Measurements from ENCODE around the gene PYGL. TPM values are rescaled to one million over a fixed set of nuclear protein-coding genes. Genes with fewer than 3 reads are reported as not detected.

The PYGL gene
- total RNA-seq, 1 donor: 123 TPM

- Histone ChIP-seq H3K36me3 (ENCODE audit: insufficient read depth, low read length) (no peaks in the 10 kb centered on the region), H2AFZ (ENCODE audit: low read length) (no peak overlapping the region), H3K27ac (ENCODE audit: low read depth, low read length) (no peak overlapping the region), H3K79me2 (ENCODE audit: insufficient read depth, low read length) (no peaks in the 10 kb centered on the region), H3K4me1 (ENCODE audit: insufficient read depth, low read length) (no peaks in the 10 kb centered on the region), H3K9me3 (ENCODE audit: low read depth, low read length) (no peaks in the 10 kb centered on the region), H3K4me2 (ENCODE audit: insufficient read depth, low read length) (no peak overlapping the region), H4K20me1 (ENCODE audit: insufficient read depth, low read length) (no peaks in the 10 kb centered on the region), H3K27me3 (ENCODE audit: insufficient read depth, low read length) (peaks cover 17% of the 10 kb centered on the region), H3K4me3 (ENCODE audit: insufficient read depth, low read length) (no peak overlapping the region)
- DNase-seq (ENCODE audit: insufficient read length, low spot score, missing footprints): no peak
- no peak for TF ChIP-seq CTCF (IDR thresholded peaks at IDR 0.05; ENCODE audit: extremely low read depth, low read depth, low read length)
These were observed 39.9 kb upstream of the PYGL start for GRCh38 chr14:50984036-50984710.

DNA sequence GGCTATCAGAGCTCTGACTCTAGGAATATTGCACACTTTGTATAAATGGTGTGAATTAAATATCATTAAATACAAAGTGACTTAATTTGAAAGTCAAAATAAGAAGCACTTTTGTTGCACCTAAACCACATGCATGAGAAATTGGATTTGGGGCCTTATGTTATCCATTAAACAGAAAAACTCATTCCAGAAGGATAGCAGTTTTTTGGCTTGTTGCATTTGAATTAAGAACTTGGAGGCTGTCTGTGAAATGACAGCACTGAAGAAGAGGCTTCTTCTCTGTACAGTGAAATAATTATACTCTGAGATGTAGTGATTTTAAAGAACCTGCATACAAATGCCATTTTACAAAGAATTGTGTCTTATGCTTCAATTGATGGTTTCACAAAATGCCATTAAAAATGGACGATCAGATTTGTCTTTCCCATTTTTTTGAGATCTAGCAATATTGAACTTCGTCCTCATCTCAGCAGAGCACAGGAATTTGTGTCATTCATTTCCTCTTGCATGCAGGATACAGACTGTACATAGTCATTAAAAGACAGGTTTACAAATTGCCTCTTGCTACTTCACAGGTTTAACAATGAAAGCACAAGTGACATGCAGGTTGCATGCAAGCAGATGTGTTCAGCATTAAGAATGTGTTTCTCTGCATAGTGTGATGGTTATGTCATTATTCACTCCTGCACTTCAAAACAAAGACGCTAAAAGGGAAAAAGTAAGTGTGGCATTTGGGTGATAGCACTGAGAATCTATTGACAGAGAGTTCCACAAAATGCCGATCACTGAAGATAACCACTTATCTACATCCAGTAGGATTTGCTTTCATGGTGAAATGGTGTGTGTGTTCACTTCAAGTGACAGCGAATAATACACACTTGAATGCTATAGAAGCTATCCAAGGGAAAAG lies 35.9 kb upstream of the PYGL start:
- no peak for DNase-seq (ENCODE audit: insufficient read length, low spot score, missing footprints)
- no peaks in the 10 kb centered on the region for H3K9me3 ChIP-seq (ENCODE audit: low read depth, low read length)

GRCh38 chr14:50978888-50979287 lies 34.6 kb upstream of the PYGL start:
- TF ChIP-seq CTCF (IDR thresholded peaks at IDR 0.05; ENCODE audit: extremely low read depth, low read depth, low read length): no peak

More for the DNA sequence above, 35.9 kb upstream of the PYGL start:
- Histone ChIP-seq H3K4me3 (ENCODE audit: insufficient read depth, low read length) (no peak overlapping the region), H3K4me2 (ENCODE audit: insufficient read depth, low read length) (no peak overlapping the region), H3K79me2 (ENCODE audit: insufficient read depth, low read length) (no peaks in the 10 kb centered on the region), H4K20me1 (ENCODE audit: insufficient read depth, low read length) (no peaks in the 10 kb centered on the region), H3K27ac (ENCODE audit: low read depth, low read length) (no peak overlapping the region), H2AFZ (ENCODE audit: low read length) (no peak overlapping the region), H3K27me3 (ENCODE audit: insufficient read depth, low read length) (peaks cover 30% of the 10 kb centered on the region), H3K4me1 (ENCODE audit: insufficient read depth, low read length) (no peaks in the 10 kb centered on the region), H3K36me3 (ENCODE audit: insufficient read depth, low read length) (no peaks in the 10 kb centered on the region)
- no peak for TF ChIP-seq CTCF (IDR thresholded peaks at IDR 0.05; ENCODE audit: extremely low read depth, low read depth, low read length)

DNA sequence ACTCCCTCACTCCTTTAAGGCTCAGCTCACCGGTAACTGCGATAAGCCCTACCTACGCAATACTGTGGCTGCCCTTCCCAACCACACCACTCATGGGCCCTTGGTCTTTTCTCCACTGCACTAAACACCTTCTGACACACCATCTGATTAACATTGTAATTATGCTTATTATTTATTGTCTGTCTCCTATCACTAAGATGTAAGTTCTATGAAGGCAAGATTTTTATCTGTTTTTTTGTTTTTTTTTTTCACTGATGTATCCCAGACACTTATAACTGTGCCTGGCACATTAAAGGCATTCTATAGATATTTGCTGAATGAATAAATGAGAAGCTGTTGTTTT lies 34.2 kb upstream of the PYGL start:
- TF ChIP-seq CTCF (IDR thresholded peaks at IDR 0.05; ENCODE audit: extremely low read depth, low read depth, low read length): no peak
- Histone ChIP-seq H3K4me3 (ENCODE audit: insufficient read depth, low read length) (no peak overlapping the region), H3K27ac (ENCODE audit: low read depth, low read length) (no peak overlapping the region), H3K9me3 (ENCODE audit: low read depth, low read length) (no peaks in the 10 kb centered on the region), H4K20me1 (ENCODE audit: insufficient read depth, low read length) (no peaks in the 10 kb centered on the region), H3K4me2 (ENCODE audit: insufficient read depth, low read length) (no peak overlapping the region), H3K4me1 (ENCODE audit: insufficient read depth, low read length) (no peaks in the 10 kb centered on the region), H3K79me2 (ENCODE audit: insufficient read depth, low read length) (no peaks in the 10 kb centered on the region), H3K27me3 (ENCODE audit: insufficient read depth, low read length) (peaks cover 30% of the 10 kb centered on the region), H2AFZ (ENCODE audit: low read length) (no peak overlapping the region), H3K36me3 (ENCODE audit: insufficient read depth, low read length) (no peaks in the 10 kb centered on the region)
- no peak for DNase-seq (ENCODE audit: insufficient read length, low spot score, missing footprints)

More at GRCh38 chr14:50978888-50979287, 34.6 kb upstream of the PYGL start:
- Histone ChIP-seq H2AFZ (ENCODE audit: low read length) (no peak overlapping the region), H3K27me3 (ENCODE audit: insufficient read depth, low read length) (peaks cover 30% of the 10 kb centered on the region), H3K4me2 (ENCODE audit: insufficient read depth, low read length) (no peak overlapping the region), H4K20me1 (ENCODE audit: insufficient read depth, low read length) (no peaks in the 10 kb centered on the region), H3K9me3 (ENCODE audit: low read depth, low read length) (no peaks in the 10 kb centered on the region), H3K36me3 (ENCODE audit: insufficient read depth, low read length) (no peaks in the 10 kb centered on the region), H3K4me3 (ENCODE audit: insufficient read depth, low read length) (no peak overlapping the region), H3K79me2 (ENCODE audit: insufficient read depth, low read length) (no peaks in the 10 kb centered on the region), H3K4me1 (ENCODE audit: insufficient read depth, low read length) (no peaks in the 10 kb centered on the region), H3K27ac (ENCODE audit: low read depth, low read length) (no peak overlapping the region)
- no peak for DNase-seq (ENCODE audit: insufficient read length, low spot score, missing footprints)
